ENCODE results near the gene DENND1B.

The DENND1B gene

DNA sequence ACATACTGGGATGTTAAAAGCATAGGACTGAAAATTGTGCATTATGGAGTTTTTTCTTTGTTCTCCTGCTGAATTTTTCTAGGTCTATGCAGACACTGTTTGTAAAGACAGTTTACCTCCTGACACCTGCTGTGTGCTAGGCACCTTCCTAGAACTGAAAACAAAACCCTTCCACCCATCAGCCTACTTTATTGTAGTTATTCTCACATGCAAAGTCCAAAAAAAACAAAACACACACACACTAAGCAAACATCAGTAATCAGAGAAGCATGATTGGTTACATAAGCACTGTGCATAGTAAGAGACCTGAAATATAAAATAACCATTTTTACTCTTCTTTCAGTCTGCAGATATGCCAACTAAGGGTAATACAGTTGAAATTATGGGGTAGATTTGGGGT lies 312.1 kb downstream of the DENND1B start:
- DNase-seq: peak; percentile 54

DNA sequence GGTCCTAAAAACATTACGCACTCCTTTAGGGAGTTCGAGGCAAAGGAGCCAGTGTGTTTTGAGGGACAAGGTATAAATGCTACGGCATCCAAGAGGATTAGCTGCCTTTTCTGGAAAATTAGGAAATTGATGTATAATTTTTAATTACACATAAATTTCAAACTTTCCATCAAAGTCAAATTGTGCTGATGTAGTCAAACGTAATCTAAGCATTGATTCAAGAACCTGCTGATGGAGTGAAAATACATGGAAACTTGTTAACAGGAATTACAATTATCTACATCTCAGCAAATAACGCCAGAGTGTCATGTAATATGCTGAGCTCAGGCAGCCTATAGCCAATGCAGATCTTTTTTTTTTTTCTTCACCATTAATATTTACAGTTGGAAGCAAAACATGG lies 312.7 kb downstream of the DENND1B start:
- no peak for DNase-seq

Data from NCI-H510A treated with DMSO at 0.1 percent for 48 hours (cell line).